Measurements from ENCODE around the gene CARD11.

- TF ChIP-seq CTCF (IDR thresholded peaks at IDR 0.05; ENCODE audit: poor library complexity, severe bottlenecking) = no peak
- no peak for TF ChIP-seq EZH2 (IDR thresholded peaks at IDR 0.05; ENCODE audit: borderline replicate concordance, insufficient read depth, low read length, poor library complexity, severe bottlenecking)
Measured at GRCh38 chr7:3034591-3035150, 9.0 kb downstream of the CARD11 start.
